GM23338 (cell line): ENCODE data around the gene TOX4. TPM values are rescaled to one million over a fixed set of nuclear protein-coding genes. Genes with fewer than 3 reads are reported as not detected.

Source experiments
- polyA plus RNA-seq: library from polyadenylated mRNA; unstranded; fragments of >200 nt; fragmentation: Nextera tagmentation; extraction: Ambion mirVana; gene quantifications from 2 replicates; pipeline ENCODE4 v1.2.1, GENCODE V29; 2016
- small RNA-seq: library from RNA; depleted of rRNA; stranded (forward); fragments of <200 nt; gene quantifications from one replicate; pipeline ENCODE3, GENCODE V24; 2014; ENCODE audit warnings: low replicate concordance
- total RNA-seq: library from RNA; depleted of rRNA; stranded (reverse); fragments of >200 nt; shearing (Covaris generic); gene quantifications from 2 replicates; pipeline ENCODE4 v1.2.3, GENCODE V29; 2014; rRNA removed

Gene TOX4
- total and polyA plus RNA-seq, 2 experiments from 2014 or later = 45.6 to 72.8 TPM

Small RNA genes lying within 50 kb of the gene (small RNA-seq; reads per million reads assigned to genes)
- not detected for gene RN7SL650P

Other genes starting within 250 kb of the TOX4 start
- gene HNRNPC, start 207.8 kb upstream of the TOX4 start, total RNA-seq = 1,259 and 1,323 TPM in 2 replicates
- gene HNRNPC, start 207.8 kb upstream of the TOX4 start, polyA plus RNA-seq = 1,257 and 1,296 TPM in 2 replicates
- gene RPGRIP1, start 197.1 kb upstream of the TOX4 start, total RNA-seq = 0.93 and 1.6 TPM in 2 replicates
- gene RPGRIP1, start 197.1 kb upstream of the TOX4 start, polyA plus RNA-seq = 0.24 and 0.26 TPM in 2 replicates
- gene SUPT16H, start 93.2 kb upstream of the TOX4 start, total RNA-seq = 154 and 187 TPM in 2 replicates
- gene SUPT16H, start 93.2 kb upstream of the TOX4 start, polyA plus RNA-seq = 260 and 268 TPM in 2 replicates
- 97.2 and 129 TPM in 2 replicates for gene CHD8, start 21.1 kb upstream of the TOX4 start, total RNA-seq
- 95.5 and 96.2 TPM in 2 replicates for gene CHD8, start 21.1 kb upstream of the TOX4 start, polyA plus RNA-seq
- 29.9 and 35.7 TPM in 2 replicates for gene RAB2B, start 236 bp upstream of the TOX4 start, total RNA-seq
- 11.7 and 12.9 TPM in 2 replicates for gene RAB2B, start 236 bp upstream of the TOX4 start, polyA plus RNA-seq
- 125 and 140 TPM in 2 replicates for gene METTL3, start 34.1 kb downstream of the TOX4 start, total RNA-seq
- 87.0 and 100 TPM in 2 replicates for gene METTL3, start 34.1 kb downstream of the TOX4 start, polyA plus RNA-seq
- gene SALL2, start 49.2 kb downstream of the TOX4 start, total RNA-seq = 256 and 281 TPM in 2 replicates
- gene SALL2, start 49.2 kb downstream of the TOX4 start, polyA plus RNA-seq = 121 TPM in 2 replicates
- gene OR10G3, start 102.9 kb downstream of the TOX4 start, total RNA-seq = not detected in 2 replicates
- gene OR10G3, start 102.9 kb downstream of the TOX4 start, polyA plus RNA-seq = not detected in 2 replicates
- not detected in 2 replicates for gene OR10G2, start 157.7 kb downstream of the TOX4 start, total RNA-seq
- gene OR10G2, start 157.7 kb downstream of the TOX4 start, polyA plus RNA-seq = not detected in 2 replicates
- not detected in 2 replicates for gene OR4E2, start 176.6 kb downstream of the TOX4 start, total RNA-seq
- not detected in 2 replicates for gene OR4E2, start 176.6 kb downstream of the TOX4 start, polyA plus RNA-seq
- not detected in 2 replicates for gene OR4E1, start 196.6 kb downstream of the TOX4 start, total RNA-seq
- not detected in 2 replicates for gene OR4E1, start 196.6 kb downstream of the TOX4 start, polyA plus RNA-seq